DMS153 treated with DMSO at 0.1 percent for 48 hours (cell line): ENCODE results near the gene RAB6D.
A peak's percentile ranks its signal among the peaks of the same experiment; 100 is the strongest.
"Not testable (repeated sequence)": the region's sequence is repeated elsewhere in the genome, so short reads cannot be mapped to it uniquely, and the experiment has no call there.

ENCODE experiments used
- DNase-seq: peaks from one replicate; lab custom pipeline; 2025; ENCODE audit not compliant: unreplicated experiment; lab: John Stamatoyannopoulos, UW

RAB6D gene

DNA sequence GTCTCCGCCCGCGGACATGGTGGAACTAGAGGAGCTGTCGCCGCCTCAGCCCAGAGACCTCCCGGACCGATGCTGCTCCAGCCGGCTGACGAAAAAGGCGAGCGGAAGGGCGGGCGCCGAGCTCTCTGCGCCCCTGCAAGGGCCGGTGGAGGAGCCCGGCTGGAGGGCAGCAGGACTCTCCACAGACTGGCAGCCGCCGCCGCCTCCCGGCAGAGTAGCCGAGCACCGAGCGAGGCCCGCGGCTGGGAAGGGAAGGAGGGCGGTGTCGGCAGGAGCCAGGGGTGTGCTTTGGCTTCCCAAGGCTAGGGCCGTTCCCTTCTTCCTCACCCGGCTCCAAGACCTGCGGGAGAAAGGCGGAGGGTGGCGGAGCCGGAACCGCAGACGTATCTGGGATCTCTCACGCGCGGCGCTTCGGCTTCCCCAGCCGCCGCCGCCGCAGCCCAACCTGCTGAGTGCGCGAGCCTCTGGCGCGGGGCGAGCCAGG lies at the start of gene RAB6D:
RAB6D (minus strand) TSS at position 466 of the 484 bp plus-strand sequence; CDS start at position 18, 448 bp downstream.
- not testable (repeated sequence) for DNase-seq

DNA sequence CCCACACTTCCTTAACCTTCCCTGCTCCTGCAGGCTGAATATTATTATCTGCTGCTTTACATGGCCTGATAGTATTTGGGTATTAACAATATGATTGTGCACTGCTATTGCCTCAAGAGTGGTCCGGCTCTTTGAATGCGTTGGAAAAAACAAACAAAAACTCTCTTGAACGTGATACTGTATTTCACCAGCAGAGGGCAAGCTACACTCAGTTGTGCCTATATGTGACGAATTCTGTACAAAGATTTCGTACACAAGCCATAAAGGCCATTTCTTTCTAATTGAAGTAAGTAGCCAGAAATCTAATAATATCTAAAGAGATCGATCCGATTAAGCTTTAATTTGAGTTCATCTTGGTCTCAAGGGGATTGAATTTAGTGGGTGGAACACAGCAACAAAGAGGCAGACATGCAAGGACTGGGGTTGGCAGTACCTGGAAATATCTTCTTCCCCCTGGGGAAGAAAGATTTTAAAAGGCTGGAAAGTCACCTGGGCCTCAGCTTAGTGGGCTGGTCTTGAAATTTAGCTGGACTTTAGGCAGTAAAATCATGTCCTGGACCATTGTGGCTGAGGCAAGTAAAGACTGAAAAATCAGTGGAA lies 49.3 kb upstream of the RAB6D start:
- peak; percentile 55 for DNase-seq

DNA sequence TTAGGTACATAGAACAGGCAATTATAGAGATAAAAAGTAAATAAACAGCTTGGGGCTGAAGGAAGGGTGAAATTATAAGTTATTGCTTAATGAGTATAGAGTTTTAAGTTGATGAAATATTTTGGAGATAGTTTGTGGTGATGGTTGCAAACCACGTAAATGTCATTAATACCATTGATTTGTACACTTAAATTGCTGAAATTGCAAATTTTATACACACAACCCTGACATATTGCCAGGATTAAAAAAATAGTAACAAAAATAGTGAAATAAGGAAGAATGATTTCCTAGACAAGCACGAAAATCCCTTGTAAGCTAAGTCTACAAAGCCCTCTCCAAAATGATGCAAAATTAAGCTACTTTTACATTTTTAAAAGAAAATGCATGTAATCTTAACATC lies 46.2 kb upstream of the RAB6D start:
- no peak for DNase-seq

DNA sequence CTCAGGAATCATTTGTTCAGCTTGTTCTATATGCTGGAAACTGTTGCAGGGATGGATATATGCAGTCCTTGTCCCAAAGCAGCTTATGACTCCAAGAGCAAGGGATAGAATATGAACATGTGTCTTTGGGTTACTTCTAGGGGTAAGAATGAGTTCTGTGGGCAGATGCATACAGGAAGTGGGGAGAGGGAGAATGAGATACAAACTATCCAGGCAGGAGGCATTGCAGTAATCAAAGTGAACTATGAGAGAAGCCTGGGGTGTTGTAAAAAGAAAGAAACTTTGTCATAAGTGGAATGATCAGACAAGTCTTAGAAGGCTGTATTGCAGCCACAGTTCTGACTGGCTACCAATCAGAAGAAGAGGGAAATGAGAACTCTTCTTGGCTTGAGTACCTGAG lies 44.8 kb upstream of the RAB6D start:
- no peak for DNase-seq

DNA sequence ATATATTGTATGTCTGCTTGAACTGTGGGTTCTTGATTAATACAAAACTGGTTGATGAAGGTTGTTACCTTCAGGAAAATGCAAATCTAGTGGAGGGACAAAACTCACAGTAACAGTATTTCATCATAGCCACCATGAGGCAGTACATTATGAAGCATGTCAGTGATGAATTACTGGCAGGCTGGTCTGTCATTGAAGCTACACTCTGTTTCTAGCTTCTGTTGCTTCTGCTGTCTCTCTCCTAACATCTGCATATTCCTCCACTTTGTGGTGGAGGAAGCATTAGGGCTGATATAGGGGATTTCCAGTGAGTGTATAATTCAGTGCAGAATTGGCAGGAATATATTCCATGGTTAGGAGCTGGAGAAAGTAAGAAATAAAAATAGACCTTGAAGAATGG lies 44.2 kb upstream of the RAB6D start:
- DNase-seq, result no peak

DNA sequence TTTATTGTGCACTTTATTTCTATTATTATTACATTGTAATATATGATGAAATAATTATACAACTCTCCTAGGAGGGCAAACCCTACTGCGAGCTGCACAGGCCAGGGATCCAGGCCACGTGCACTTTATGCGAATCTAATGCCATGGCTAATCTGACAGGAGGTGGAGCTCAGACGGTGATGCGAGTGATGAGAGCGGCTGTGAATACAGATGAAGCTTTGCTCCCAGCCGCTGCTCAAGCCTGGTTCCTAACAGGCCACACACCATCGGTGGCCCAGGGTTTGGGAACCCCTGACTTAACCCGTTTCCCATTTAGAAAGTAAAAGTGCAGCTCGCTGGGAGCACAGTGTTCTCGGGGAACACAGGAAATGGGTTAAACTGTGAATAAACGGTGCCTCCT lies 40.8 kb upstream of the RAB6D start:
- no peak for DNase-seq

DNA sequence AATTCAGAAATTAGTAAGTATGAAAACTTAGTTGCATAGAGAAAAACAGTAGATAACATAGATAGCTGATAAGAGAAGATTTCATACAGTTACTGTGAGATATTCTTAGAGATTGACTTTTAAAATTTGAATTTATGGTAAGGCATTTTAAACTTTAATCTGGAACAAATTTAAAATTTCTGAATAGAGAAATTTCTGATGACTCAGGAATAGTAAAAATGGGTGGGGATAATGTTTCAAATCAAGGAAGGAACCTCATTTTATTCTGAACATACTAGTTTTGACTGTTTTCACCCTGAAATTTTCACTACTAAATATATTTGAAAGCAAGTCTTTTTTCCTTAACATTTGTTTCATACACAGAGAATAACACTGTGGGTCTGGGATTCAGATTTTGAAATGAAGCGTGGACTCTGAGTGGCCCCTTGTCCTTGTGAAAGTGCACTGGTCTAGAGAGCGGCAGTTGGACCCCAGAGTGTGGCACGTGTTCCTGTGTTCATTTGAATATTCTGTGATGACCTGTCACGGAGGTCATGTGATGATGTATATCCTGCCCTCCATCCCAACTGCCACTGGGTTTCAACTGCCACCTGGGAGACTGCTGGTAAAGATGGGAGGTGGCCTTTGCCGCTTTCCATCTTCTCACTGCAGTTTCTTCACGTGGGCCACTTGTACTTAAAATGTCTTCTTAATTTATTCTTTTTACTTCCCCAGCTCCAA lies 38.5 kb upstream of the RAB6D start:
- no peak for DNase-seq

DNA sequence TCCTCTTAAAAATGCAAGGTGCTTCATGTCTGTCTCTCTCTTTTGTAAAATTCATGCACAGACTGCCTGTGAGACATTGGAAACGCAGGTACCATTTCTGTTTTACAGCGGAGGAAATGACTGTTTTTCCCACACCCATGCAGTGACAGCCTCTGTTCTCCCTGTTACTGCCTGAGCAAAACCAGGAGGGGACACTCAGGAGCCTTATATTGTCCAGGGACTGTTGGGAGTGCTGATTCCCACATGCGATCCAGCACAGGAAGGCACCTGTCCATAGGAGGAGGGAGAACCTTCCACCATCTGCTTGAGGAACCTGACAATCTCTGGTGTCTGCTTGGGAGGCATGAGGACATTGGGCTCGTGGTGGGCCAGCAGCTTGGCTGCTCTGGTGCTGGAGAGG lies 36.9 kb upstream of the RAB6D start:
- DNase-seq, result no peak

DNA sequence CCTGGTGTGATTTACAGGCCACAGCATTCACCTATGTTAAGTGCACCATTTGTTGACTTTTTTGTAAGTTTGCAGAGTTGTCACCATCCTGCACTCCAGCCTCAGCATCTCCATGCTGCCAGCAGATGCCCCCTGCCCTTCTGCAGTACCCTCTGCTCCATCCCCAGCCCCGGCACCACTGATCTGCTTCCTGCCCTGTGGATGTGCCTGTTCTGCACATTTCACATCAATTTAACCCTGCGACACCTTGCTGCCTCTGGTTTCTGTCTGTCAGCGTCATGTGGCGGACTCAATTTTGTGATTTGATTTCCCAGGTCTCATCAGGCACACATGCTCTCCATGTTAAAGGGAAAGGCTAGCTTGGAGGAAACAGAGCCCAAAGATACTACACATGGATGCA lies 36.5 kb upstream of the RAB6D start:
- not testable (repeated sequence) for DNase-seq

DNA sequence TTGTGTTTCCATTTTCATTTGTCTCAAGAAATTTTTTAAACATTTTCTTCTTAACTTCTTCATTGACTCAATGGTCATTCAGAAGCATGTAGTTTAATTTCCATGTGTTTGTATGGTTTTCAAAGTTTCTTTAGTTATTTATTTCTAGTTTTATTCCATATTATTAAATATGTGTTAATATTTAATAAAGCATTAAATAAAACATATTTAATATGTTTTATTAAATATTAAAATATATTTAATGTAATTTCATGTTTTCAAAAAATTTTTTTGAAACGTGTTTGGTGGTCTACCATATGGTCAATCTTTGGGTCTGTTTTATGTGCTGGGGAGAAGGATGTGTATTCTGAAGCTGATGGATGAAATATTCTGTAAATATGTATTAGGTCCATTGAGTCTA lies 32.2 kb upstream of the RAB6D start:
- not testable (repeated sequence) for DNase-seq

DNA sequence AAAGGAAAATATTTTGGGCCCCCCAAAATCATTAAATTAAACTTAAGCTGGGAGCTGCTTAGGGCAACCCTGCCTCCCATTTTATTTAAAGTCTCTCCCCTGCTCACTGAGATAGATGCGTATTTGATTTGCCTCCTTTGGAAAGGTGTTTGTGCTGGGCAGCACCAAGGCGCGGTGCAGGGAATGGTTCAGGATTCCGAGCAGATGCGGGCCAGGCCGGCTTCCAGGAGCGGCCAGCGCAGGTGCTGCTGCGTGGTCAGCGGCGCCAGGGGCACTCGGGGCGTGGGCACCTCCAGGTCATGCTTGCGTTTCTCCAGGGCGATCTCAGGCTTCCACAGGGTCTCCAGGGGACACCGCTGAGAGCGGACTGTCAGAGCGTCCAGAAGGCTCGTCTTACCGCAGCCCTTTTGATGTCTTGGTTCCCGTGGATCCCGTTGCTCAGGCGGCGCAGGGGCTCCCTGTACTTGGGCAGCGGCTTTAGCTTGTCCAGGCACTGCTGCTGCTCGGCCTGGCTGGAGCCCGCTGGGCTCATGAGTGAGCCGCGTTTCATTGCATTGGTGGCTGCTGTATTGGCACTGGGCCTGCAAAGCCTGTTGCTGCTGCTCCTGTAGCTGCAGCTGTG lies 31.2 kb upstream of the RAB6D start:
- DNase-seq, result peak; percentile 6

DNA sequence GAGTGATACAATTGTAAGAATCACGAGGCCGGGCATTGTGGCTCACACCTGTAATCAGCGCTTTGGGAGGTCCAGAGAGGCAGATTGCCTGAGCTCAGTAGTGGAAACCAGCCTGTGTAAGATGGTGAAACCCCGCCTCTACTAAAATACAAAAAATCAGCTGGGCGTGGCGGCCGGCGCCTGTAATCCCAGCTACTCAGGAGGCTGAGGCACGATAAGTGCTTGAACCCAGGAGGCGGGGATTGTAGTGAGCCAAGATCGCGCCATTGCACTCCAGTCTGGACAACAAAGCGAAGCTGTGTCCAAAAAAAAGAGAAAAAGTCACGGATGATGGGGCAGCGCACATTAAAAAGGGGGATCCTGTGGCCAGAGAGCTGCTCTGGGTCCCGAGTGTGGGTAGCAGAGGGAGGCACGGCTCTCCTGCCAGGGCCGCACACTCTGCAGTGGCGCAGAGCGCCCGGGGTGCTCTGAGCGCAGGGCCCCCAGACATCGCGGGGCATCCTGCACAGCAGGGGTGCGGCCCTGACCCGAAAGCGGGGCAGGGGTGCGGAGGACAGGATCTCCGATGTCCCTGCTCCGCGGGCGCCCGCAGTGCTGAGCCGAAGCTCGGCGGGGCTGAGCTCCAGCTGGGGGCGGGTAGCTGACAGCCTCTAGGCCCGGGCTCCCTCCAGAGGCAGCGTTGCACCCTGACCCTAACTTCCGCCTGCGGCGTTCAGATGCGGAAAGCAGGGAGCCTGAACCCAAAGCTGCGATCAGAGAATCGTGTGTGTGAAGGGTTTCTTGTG lies 30.4 kb upstream of the RAB6D start:
- DNase-seq, result peak; percentile 21

DNA sequence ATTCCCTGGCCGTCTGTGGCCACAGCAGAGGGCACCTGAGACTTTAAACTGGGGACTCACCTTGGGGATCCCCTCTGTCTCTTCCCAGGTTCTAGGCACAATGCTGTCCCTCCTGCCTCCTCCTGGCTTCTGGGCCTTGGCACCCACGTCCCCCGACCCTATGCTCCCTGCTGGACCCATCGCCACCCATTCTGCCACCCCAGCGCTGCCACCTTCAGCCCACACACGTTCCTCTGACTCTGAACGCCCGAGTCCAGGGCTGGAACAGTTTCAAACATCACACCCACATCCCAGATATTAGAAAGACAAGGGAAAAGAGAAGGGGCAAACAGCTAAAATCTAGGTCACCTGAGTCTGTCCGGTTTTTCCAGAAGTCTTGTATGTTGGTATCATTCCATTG lies 28.0 kb upstream of the RAB6D start:
- DNase-seq, result not testable (repeated sequence)

DNA sequence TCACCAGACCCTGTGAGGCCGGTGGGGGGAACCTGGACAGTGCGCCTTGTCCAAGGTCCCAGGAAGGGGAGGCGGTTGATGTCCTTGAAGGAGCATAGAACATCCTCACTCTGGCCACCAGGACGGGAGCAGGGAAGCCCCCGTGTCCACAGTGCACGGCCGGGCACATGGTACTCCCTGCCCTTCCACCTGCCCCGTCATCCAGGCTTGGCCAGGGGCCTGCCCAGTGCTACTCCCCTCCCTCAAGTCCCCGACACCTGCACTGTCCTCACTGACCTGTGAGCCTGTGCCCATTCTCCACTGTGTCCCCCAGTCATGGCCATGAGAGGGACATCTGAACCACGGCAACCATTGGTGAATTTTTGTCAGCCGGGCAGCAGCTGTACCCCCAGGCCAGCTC lies 27.5 kb upstream of the RAB6D start:
- DNase-seq, result not testable (repeated sequence)

DNA sequence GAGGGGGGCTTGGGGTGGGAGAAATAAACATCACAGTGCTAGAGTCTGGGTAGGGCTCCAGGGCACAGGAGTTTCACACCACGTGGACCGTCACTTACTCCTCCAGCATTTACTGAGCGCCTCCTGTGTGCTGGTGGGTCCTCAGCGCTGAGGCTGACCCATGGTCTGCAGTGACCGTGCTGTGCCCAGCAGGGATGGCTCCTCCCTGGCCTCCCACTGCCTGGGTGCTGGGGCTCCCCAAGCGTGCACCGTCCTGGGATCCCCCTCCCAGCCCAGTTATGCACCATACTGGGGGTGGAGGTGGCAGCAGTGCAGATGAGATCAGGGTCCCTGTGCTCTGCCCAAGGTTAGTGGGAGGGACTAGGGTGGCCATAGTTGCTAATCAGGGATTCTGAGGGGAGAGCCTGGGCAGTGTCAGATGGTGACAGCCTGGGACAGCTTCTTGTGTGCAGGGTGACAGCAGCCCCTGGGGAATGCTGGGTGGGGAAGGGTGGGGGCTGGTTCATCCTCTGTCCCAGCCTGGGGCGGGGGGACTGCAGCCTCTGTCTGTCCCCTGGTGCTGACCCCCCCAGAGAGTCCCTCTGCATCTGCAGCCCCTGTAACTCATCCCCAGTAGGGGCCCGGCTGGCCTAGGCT lies 26.6 kb upstream of the RAB6D start:
- not testable (repeated sequence) for DNase-seq

DNA sequence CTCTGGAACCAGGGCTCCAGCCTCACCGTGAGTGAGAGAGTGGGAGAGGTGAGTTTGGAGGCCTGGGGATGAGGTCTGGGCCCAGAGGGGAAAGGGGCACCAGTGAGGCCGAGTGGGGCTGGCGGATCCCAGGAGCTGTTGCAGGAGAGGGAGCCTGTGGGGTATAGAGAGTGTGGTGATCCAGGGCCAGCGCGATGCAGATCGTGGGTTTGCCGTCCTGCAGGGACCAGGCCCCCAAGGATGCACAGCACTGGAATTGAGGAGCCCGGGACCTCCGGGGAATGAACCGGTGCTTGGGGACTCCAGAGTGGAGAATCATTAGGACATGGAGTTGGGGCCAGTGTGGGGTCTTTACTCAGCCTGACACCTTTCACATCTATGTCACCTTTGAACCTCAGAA lies 25.7 kb upstream of the RAB6D start:
- no peak for DNase-seq

DNA sequence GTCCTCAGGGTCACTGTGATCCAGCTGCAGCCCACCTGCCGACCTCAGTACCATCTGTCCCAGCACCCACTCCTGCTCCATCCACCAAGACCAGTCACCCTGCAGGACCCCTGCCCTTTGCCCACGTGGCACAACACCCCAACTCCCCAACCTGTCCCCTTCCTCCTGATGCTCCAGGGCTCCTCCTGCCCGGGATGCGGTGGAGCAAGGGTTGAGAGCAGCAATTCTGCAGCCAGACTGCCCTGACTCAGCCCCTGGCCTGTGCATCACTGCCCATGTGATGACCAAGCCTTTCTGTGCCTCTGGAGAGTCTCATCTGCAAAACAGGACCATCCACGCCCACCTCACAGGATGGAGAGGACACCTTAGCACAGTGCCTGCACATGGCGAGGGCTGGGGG lies 24.9 kb upstream of the RAB6D start:
- not testable (repeated sequence) for DNase-seq

DNA sequence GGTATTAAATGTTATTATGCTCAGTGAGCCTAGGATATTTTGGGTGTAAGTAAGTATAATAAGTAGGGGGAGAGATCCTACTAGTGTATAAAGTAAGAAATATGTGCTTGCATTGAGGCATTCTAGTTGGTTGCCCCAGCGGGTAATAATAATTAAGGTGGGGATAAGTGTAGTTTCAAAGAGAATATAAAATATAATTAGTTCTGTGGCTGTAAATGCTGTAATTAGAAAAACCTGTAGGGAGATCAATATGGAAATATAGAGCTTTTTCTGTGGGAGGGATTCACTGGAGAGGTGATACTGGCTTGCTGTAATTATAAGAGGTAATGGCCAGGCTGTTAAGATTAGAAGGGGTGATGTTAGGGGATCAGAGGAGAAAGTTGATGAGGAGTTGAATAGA lies 9.1 kb upstream of the RAB6D start:
- not testable (repeated sequence) for DNase-seq

DNA sequence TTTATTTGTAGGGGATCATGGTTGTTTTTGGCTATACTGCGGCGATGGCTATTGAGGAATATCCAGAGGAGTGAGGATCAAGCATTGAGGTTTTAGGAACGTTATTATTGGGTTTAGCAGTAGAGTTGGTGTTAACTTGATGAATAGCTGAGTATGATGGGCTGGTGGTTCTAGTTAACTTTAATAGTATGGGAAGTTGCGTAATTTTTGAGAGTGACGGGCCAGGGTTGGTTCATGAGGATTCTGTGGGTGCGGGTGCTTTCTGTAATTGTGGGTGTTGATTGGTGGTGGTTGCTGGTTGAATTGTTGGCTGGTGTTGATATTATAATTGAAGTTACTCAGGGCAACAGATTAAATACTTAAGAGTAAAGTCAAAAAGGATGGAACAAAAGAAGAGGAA lies 6.0 kb upstream of the RAB6D start:
- DNase-seq, result no peak

DNA sequence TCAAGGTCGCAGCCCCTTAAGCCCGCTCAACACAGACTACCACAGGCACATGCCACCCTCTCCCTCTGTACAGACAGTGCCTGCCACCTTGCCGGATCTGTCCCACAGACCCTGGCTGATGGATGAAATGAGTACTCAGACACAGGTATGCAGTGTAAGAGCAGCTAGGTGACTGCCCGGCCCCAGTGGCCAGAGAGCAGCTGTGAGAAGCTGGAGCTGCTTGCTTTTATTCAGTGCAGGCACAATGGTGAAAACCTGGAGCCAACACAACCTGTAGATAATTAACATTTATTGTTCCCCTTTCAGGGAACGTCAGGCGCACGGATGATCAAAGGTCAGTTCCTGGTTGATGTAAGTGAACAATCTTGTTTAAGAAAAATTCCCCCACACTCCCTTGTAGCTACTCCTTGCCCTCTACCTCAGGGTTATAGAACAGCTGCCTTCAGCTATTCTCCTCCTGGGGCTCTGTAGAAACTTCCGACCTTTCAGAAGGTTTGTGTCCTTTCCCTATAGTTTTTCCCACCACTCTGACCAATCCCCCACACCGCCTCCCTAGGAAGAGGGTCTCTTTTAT lies 4.6 kb upstream of the RAB6D start:
- DNase-seq, result not testable (repeated sequence)

DNA sequence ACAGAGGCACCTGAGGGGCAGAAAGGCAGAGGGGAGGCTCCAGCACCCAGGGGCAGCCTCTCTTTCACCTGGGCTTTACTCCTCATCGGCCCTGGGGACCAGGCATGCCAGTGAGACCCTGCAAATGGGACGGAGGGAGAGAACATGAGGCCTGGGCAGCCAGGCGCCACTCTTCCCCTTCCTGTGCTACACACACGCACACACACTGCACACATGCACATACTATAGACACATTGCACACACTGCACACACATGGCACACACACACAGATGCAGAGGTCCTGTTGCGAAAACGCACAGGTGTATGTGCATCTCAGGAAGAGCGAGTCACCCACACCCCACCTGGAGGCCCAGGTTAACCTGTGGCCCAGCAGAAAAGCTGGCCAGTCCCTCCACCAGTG lies 3.4 kb upstream of the RAB6D start:
- no peak for DNase-seq
